Occipital lobe (tissue), 1 donor: ENCODE results near the gene FAM110A. TPM values are rescaled to one million over a fixed set of nuclear protein-coding genes. Genes with fewer than 3 reads are reported as not detected.

Experiments used
- total RNA-seq: library from RNA; depleted of rRNA; stranded (reverse); fragments of >200 nt; gene quantifications from one replicate; pipeline ENCODE4 v1.2.3, GENCODE V29; 2014

The FAM110A gene
- total RNA-seq, 1 donor from 2014 or later = 6.7 TPM

Other genes with a start within 250 kb of the FAM110A start
- 0.47 TPM for gene TCF15, start 223.4 kb upstream of the FAM110A start, total RNA-seq
- 11.5 TPM for gene SRXN1, start 180.5 kb upstream of the FAM110A start, total RNA-seq
- 2.0 TPM for gene SCRT2, start 157.9 kb upstream of the FAM110A start, total RNA-seq
- not detected for gene SLC52A3, start 65.2 kb upstream of the FAM110A start, total RNA-seq
- gene ANGPT4, start 82.6 kb downstream of the FAM110A start, total RNA-seq = not detected
- gene RSPO4, start 168.6 kb downstream of the FAM110A start, total RNA-seq = not detected